Myocyte (in vitro differentiated cells): Measurements from ENCODE around the gene UBR3. TPM values are rescaled to one million over a fixed set of nuclear protein-coding genes. Genes with fewer than 3 reads are reported as not detected.
A peak's percentile ranks its signal among the peaks of the same experiment; 100 is the strongest.
"Not testable (repeated sequence)": the region's sequence is repeated elsewhere in the genome, so short reads cannot be mapped to it uniquely, and the experiment has no call there.

Experiments used
- DNase-seq: peaks from one replicate; pipeline ENCODE4 v3.0.0-alpha.2; 2012; ENCODE audit warnings: low read depth
- polyA plus RNA-seq: library from polyadenylated mRNA; unstranded; fragments of >200 nt; gene quantifications from one replicate; pipeline ENCODE4 v1.2.1, GENCODE V29; 2012; ENCODE audit warnings: missing spikeins
- total RNA-seq: library from RNA; depleted of rRNA; stranded (reverse); fragments of >200 nt; gene quantifications from 2 replicates; pipeline ENCODE4 v1.2.3, GENCODE V29; 2014

The UBR3 gene, protein sequence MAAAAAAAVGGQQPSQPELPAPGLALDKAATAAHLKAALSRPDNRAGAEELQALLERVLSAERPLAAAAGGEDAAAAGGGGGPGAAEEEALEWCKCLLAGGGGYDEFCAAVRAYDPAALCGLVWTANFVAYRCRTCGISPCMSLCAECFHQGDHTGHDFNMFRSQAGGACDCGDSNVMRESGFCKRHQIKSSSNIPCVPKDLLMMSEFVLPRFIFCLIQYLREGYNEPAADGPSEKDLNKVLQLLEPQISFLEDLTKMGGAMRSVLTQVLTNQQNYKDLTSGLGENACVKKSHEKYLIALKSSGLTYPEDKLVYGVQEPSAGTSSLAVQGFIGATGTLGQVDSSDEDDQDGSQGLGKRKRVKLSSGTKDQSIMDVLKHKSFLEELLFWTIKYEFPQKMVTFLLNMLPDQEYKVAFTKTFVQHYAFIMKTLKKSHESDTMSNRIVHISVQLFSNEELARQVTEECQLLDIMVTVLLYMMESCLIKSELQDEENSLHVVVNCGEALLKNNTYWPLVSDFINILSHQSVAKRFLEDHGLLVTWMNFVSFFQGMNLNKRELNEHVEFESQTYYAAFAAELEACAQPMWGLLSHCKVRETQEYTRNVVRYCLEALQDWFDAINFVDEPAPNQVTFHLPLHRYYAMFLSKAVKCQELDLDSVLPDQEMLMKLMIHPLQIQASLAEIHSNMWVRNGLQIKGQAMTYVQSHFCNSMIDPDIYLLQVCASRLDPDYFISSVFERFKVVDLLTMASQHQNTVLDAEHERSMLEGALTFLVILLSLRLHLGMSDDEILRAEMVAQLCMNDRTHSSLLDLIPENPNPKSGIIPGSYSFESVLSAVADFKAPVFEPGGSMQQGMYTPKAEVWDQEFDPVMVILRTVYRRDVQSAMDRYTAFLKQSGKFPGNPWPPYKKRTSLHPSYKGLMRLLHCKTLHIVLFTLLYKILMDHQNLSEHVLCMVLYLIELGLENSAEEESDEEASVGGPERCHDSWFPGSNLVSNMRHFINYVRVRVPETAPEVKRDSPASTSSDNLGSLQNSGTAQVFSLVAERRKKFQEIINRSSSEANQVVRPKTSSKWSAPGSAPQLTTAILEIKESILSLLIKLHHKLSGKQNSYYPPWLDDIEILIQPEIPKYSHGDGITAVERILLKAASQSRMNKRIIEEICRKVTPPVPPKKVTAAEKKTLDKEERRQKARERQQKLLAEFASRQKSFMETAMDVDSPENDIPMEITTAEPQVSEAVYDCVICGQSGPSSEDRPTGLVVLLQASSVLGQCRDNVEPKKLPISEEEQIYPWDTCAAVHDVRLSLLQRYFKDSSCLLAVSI (N-terminal part only)
- 59.6 and 61.0 TPM in 2 replicates for total RNA-seq
- polyA plus RNA-seq = 12.4 TPM

DNA sequence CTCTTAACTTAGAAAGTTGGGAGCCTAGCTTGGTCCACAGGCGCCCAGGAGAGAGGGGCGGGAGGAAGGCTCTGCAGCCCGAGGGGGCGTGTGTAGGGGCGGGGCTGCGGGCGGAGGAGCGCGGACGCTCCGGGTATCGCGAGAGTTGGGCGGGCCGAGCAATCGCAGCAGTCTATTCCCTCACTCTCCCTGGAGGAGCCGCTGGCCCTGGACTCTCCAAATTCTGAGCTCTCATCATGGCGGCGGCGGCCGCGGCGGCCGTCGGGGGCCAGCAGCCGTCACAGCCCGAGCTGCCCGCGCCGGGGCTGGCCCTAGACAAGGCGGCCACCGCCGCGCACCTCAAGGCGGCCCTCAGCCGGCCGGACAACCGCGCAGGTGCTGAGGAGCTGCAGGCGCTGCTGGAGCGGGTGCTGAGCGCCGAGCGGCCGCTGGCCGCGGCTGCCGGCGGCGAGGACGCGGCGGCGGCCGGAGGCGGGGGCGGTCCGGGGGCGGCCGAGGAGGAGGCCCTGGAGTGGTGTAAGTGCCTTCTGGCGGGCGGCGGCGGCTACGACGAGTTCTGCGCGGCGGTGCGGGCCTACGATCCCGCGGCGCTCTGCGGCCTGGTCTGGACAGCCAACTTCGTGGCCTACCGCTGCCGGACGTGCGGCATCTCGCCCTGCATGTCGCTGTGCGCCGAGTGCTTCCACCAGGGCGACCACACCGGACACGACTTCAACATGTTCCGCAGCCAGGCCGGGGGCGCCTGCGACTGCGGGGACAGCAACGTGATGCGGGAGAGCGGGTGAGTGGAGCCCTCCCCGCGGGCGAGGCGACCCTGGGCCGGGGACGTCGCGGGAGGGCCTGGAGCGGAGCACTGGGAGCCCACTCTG, at the start of gene UBR3:
TSS of gene UBR3 (plus strand) at position 183 of the 869 bp plus-strand sequence. CDS start at position 237, 54 bp downstream.
- peak; percentile 94 for DNase-seq

DNA sequence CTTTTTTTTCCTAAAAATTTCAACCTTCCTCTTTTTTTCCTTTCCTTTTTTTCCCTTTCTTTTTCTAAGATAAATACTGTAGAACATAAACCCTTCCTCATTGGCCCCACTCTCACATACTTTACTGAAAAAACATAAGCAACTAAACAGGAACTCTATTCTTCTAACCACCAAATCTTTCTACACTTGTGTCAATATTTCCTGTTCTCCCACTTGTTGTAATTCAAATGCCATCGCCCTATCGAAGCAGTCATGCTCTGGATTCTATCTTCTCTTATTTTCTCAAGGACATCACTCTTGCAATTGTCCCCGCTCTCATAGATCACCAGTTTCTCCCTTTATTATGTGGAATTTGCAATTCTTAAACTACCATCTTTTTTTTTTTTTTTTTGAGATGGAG, 48.8 kb upstream of the UBR3 start:
- DNase-seq = no peak

DNA sequence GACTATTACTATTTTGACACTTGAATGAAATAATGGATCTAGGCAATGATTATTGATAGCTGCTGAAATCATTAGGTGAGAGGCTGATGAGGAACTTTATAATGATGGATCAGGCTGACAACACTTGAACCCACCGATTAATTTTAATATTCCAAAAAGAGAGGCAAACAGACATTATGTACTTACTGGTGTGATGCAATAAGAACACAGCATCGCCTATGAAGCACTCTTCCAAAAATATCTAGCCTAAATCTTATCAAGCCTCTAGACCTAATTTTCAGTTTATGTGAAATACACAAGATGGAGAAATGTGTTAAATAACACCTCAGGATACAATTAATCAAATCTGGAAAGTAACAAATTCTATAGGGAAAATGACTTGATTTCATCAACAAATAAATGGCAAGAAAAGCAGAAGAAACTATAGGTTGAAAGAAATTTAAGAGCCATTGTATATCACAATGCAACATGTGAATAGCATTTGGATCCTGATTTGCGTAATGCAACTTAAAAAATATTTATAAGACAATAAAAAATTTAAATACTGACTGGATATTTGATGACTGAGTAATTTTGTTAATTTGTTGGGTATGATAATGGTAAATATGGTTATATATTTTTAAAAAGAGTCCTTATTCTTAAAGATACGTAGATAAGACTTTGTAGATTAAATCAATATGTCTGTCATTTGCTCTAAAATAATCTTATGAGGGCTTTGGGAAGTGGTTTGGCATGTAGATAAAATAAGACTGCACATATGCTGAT, 45.8 kb upstream of the UBR3 start:
- no peak for DNase-seq

DNA sequence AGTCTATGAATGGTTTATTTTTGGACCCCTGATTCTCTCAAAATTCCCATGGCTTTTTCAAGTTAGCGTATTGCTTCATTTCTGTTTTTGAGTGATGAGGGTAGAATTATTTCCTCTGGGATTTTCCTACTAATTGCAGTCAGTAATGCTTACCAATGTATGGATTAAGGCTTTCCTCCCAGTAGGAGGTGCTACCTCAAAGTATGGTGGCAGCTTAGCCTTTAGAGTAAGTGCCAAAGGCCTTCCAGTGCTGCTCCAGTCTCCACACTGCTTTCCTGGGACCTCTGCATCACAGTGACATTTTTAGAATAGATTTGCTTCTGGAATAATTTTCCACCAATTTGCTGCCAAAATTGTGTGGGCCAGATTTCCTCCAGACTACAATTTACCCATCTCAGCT, 44.7 kb upstream of the UBR3 start:
- no peak for DNase-seq

DNA sequence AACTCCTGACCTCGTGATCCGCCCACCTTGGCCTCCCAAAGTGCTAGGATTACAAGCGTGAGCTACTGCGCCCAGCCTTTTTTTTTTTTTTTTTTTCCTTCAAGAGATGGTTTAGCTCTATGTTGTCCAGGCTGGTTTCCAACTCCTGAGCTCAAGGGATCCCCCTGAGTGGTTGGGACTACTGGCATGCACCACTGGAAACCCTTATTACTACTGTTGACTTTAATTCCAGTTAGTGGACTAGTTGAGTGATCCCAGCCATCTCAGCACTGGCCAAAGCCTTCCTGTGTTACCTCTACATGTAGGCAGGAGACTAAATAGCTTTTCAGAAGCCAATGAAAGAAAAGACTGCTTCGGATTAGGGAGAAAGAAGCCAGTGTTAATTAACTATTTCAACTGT, 36.7 kb upstream of the UBR3 start:
- DNase-seq = no peak

DNA sequence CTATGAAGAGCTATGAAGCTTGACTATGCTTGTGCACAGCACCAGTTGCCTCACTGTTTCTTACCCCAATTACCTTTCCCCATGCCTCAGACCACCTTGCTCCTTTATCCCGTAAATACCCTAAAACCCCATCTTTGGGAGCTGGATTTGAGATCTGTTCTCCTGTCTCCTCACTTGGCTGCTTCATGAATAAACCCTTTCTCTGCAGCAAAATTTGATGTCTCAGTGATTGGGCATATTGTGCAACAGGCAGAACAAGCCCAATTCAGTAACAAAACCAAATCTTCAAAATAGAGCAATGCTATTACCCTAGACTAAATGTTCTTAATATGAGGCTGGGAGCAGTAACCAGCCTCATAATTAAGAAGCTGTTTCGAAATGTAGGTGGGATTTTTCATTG, 32.1 kb upstream of the UBR3 start:
- no peak for DNase-seq

DNA sequence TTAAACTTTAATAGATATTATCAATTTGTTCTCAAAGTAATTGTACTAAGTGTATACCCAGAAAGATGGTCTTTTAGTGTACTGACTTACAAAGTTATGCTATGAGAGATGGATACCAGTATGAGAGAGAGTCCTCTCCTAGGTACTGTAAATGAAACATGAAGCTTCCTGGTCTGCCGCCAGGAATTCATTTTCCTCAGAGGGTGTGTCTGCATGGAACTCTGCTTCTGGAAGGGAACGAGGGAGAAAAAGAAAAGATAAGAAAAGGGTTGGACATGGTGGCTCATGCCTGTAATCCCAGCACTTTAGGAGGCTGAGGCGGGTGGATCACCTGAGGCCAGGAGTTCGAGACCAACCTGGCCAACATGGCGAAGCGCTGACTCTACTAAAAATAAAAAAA, 30.8 kb upstream of the UBR3 start:
- DNase-seq = peak; percentile 39

DNA sequence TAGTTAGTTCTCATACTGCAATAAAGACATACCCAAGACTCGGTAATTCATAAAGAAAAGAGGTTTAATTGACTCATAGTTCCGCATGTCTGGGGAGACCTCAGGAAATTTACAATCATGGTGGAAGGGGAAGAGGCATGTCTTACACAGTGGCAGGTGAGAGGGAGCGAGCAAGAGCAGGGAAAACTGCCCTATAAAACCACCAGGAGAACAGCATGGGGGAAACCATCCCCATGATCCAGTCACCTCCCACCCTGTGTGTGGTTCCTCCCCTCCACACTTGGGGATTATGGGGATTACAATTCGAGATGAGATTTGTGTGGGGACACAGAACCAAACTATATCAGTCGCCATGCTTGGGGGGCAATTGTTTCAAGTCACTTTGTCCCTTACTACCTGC, 29.7 kb upstream of the UBR3 start:
- no peak for DNase-seq

DNA sequence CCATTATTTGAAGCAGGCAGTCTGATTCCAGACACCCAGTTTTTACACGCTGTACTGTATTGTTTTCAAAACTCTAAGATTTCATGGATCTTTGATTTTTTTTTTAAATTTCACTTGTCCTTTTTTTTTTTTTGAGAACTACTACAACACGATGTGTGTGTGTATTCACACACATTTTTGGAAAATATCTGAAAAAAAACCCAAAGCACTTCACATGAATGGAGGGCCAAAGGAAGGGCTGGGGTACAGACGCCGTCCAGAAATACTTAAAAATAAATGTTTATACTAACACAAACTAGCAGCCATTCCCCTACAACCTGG, 28.9 kb upstream of the UBR3 start:
- no peak for DNase-seq

DNA sequence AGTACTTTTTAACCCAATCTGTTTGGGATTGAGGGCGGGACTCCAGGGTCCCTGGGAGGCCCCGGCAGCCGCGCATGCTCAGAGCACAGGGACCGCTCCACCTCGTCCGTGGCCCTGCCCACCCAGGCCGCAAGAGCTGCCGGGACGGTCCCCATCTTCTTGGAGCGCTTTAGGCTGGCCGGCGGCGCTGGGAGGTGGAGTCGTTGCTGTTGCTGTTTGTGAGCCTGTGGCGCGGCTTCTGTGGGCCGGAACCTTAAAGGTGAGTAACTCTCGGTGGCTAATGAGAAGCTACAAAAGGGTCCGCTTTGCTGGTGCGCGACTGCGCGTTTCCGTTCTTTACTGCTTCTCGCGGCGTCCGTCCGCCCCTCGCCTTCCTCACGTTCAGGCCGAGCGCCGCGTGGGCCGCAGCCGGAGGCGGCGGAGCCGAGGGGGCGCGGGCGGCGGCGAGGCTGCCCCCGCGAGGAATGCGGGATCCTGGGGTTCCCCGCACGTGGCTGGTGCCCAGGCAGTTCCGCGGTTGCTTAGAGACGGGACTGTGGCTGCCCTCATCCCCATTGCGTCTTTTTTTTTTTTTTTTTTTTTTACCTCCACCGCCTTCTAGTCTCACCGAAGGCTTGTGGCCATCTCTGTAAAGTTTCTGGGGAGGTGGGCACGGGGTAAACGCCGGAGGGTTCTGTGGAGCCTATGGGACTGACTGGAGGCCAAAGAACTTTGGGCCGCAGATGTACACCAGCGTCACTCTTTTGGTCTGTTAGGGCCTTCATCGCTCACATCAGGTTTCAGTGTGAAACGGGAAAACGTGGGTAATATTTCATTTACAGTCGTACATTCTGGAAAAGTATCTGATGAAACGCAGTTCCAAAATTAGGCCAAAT, 28.3 kb upstream of the UBR3 start, which contains the start of gene SSB:
TSS of gene SSB (plus strand) at position 154 of the 875 bp plus-strand sequence. CDS start 2,090 bp downstream, outside the sequence.
- peak; percentile 94 for DNase-seq

DNA sequence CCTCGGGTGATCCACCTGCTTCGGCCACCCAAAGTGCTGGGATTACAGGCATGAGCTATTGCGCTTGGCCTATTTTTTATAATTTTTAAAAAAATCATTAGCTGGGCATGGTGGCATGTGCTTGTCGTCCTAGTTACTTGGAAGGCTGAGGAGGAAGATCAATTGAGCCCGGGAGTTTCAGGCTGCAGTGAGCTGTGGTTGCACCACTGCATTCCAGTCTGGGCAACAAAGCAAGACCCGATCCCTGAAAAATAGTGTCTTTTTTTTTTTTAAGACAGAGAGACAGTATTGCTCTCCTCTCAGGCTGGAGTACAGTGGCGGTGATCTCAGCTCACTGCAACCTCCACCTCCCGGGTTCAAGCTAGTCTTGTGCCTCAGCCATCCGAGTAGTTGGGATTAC, 23.8 kb upstream of the UBR3 start:
- no peak for DNase-seq

DNA sequence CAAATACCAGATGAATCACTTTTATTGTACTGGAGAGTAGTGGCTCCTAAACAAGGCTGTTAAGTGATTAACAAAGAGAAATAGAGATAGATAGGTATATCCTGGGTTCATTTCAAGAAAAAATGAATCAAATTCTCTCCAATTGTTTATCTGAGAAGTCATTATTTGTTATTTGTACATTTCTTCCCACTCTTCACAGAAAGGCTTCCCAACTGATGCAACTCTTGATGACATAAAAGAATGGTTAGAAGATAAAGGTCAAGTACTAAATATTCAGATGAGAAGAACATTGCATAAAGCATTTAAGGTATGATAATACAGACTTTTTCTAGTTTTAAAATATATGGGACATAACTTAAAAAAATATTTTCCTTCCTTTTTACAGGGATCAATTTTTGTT, 20.7 kb upstream of the UBR3 start:
- no peak for DNase-seq

DNA sequence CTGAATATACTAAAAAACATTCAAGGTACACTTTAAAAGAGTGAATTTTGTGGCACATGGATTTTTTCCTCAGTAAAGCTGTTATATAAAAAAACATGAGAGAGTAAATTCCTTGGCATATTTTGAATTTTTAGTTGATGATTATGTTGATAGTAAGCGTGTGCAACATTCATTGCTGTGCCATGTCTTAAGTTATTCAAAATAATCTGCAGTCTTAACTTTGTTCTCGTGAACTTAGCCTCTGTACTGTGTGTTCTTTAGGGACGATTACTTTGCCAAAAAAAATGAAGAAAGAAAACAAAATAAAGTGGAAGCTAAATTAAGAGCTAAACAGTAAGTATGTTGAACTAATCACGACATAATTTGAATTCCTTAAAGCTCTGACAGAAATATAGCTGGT, 19.0 kb upstream of the UBR3 start:
- no peak for DNase-seq

DNA sequence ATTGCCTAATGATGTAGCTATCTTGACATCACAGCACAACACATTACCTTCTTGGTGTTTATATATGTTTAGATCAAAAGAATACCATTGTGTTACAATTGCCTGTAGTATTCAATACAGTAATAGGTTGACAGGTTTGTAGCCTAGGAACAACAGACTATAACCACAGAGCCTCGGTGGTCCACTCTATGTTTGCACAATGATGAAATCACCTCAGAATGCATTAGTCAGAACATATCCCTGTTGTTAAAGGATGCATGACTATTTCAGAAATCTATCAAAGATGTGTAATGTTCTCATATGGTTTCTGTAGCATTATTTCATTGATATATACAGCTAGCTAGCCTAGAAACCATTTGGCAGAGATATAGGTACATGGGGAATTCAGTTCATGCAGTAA, 11.4 kb upstream of the UBR3 start:
- DNase-seq = peak; percentile 57

DNA sequence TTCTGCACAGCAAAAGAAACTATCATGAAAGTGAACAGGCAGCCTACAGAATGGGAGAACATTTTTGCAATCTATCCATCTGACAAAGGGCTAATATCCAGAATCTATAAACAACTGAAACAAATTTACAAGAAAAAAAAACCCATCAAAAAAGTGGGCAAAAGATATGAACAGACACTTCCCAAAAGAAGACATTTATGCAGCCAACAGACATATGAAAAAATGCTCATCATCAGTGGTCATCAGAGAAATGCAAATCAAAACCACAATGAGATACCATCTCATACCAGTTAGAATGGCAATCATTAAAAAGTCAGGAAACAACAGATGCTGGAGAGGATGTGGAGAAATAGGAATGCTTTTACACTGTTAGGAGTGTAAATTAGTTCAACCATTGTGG, 10.3 kb upstream of the UBR3 start:
- DNase-seq = not testable (repeated sequence)

DNA sequence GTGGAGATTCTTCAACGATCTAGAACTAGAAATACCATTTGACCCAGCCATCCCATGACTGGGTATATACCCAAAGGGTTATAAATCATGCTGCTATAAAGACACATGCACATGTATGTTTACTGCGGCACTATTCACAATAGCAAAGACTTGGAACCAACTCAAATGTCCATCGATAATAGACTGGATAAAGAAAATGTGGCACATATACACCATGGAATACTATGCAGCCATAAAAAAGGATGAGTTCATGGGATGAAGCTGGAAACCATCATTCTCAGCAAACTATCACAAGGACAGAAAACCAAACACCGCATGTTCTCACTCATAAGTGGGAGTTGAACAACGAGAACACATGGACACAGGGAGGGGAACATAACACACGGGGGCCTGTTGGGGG, 9.9 kb upstream of the UBR3 start:
- DNase-seq = not testable (repeated sequence)

DNA sequence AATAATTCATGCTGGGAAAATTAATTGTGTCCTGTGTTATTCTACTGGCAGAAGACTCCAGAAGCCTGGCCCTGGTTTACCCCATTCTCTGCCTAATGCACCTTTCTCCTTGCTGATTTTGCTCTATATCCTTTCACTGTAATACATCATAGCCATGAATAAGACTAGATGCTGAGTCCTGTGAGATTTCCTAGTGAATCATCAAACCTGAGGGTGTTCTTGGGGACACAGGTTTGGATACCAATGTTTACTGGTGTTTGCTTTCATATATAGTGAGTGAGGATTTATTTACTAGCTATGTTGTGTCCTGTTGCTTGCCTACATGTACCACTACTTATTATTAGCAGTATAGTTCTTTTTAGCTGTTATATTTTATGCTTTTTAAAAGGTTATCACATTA, 9.0 kb upstream of the UBR3 start:
- DNase-seq = no peak

DNA sequence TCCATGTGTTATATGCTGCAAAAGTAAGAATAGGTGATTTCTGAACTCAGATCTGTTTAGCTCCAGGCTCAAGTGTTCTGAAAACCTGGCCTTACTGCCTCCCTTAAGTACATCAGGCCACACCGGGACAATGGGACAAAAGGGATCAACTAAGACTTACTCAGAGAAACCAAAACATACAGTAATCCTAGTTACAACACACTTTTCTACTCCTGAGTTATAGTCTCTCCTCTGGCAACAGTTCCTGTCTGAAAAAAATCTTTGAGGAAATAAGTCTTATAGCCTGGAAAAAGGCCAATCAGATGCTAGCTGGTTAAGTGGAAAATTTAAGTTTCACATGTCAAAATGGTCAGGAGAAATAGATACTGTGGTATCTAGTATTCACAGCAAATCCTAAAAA, 8.1 kb upstream of the UBR3 start:
- no peak for DNase-seq

DNA sequence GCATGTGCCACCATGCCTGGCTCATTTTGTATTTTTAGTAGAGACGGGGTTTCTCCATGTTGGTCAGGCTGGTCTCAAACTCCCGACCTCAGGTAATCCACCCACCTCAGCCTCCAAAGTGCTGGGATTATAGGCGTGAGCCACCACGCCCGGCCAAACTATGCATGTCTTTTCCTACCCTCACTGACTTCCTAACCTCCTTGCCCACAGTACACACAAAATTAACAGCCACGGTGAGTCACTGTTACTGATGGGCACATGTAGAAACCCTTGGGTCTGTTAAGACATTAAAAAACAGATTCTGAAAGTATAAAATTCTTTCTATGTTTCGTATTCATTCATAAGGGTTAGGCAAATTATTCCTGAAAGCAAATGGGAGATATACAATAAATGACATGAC, 7.2 kb upstream of the UBR3 start:
- peak; percentile 71 for DNase-seq
